ENCODE data around the gene NLRP3.
A peak's percentile ranks its signal among the peaks of the same experiment; 100 is the strongest.

Gene NLRP3

GRCh38 chr1:247487057-247487456, 71.1 kb downstream of the NLRP3 start:
- no peak overlapping the region for H3K9ac ChIP-seq
- peaks cover 8% of the 10 kb centered on the region for H3K4me1 ChIP-seq (ENCODE audit: low read depth, poor library complexity, severe bottlenecking)
- TF ChIP-seq CTCF (conservative IDR thresholded peaks at IDR 0.05; ENCODE audit: low read depth, low read length), result peak; percentile 67

GRCh38 chr1:247491328-247491727, 75.4 kb downstream of the NLRP3 start:
- Histone ChIP-seq H3K4me2 (no peak overlapping the region), H3K79me2 (ENCODE audit: insufficient read depth, low read depth) (no peaks in the 10 kb centered on the region), H3K27ac (no peak overlapping the region), H2AFZ (ENCODE audit: low read depth) (no peak overlapping the region), H3K4me3 (IDR thresholded peaks at IDR 0.05; ENCODE audit: insufficient read depth, low read depth, low read length) (no peak overlapping the region), H3K27me3 (ENCODE audit: insufficient read depth, low read depth) (no peaks in the 10 kb centered on the region), H3K4me1 (ENCODE audit: low read depth, poor library complexity, severe bottlenecking) (peaks cover 8% of the 10 kb centered on the region), H3K9ac (no peak overlapping the region), H3K36me3 (ENCODE audit: insufficient read depth) (no peaks in the 10 kb centered on the region), H4K20me1 (ENCODE audit: insufficient read depth) (no peaks in the 10 kb centered on the region)
- TF ChIP-seq CTCF (conservative IDR thresholded peaks at IDR 0.05; ENCODE audit: low read depth, low read length), result no peak

More at GRCh38 chr1:247487057-247487456, 71.1 kb downstream of the NLRP3 start:
- no peak overlapping the region for H3K4me2 ChIP-seq
- H2AFZ ChIP-seq (ENCODE audit: low read depth), result no peak overlapping the region
- no peaks in the 10 kb centered on the region for H3K36me3 ChIP-seq (ENCODE audit: insufficient read depth)
- H3K27ac ChIP-seq, result no peak overlapping the region
- no peak overlapping the region for H3K4me3 ChIP-seq (IDR thresholded peaks at IDR 0.05; ENCODE audit: insufficient read depth, low read depth, low read length)
- H3K27me3 ChIP-seq (ENCODE audit: insufficient read depth, low read depth), result no peaks in the 10 kb centered on the region
- H3K79me2 ChIP-seq (ENCODE audit: insufficient read depth, low read depth), result no peaks in the 10 kb centered on the region
- no peaks in the 10 kb centered on the region for H4K20me1 ChIP-seq (ENCODE audit: insufficient read depth)

- no peak overlapping the region for H3K4me3 ChIP-seq (IDR thresholded peaks at IDR 0.05; ENCODE audit: insufficient read depth, low read depth, low read length)
- no peaks in the 10 kb centered on the region for H3K4me1 ChIP-seq (ENCODE audit: low read depth, poor library complexity, severe bottlenecking)
- no peaks in the 10 kb centered on the region for H3K27me3 ChIP-seq (ENCODE audit: insufficient read depth, low read depth)
- no peaks in the 10 kb centered on the region for H4K20me1 ChIP-seq (ENCODE audit: insufficient read depth)
- no peaks in the 10 kb centered on the region for H3K79me2 ChIP-seq (ENCODE audit: insufficient read depth, low read depth)
- H3K27ac ChIP-seq, result no peak overlapping the region
- no peak overlapping the region for H3K4me2 ChIP-seq
- H3K36me3 ChIP-seq (ENCODE audit: insufficient read depth), result no peaks in the 10 kb centered on the region
- H3K9ac ChIP-seq, result no peak overlapping the region
- no peak for TF ChIP-seq CTCF (conservative IDR thresholded peaks at IDR 0.05; ENCODE audit: low read depth, low read length)
- no peak overlapping the region for H2AFZ ChIP-seq (ENCODE audit: low read depth)
Observed at GRCh38 chr1:247493106-247493505, 77.1 kb downstream of the NLRP3 start.

DNA sequence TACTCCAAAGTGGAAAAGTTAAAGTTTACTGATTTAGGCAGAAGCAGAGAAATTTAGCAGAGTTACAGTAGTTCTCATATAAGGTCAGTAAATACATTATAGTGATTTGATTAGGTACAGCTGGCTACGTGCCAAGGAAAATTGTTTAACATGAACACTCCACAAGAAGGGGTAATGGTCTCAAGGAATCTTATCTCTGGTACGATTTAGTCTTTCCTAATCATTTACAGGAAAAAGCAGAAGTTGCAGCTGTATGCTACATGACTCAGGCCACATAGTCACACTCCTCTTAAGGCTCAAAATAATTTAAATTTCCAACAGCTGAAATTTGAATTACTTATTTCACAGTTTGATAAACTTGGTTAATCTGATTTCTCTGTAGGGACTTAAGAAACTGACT, 78.8 kb downstream of the NLRP3 start:
- H3K36me3 ChIP-seq (ENCODE audit: insufficient read depth), result no peaks in the 10 kb centered on the region
- H3K4me2 ChIP-seq, result no peak overlapping the region
- H3K9ac ChIP-seq, result no peak overlapping the region
- H3K79me2 ChIP-seq (ENCODE audit: insufficient read depth, low read depth), result no peaks in the 10 kb centered on the region
- H4K20me1 ChIP-seq (ENCODE audit: insufficient read depth), result no peaks in the 10 kb centered on the region
- H3K27me3 ChIP-seq (ENCODE audit: insufficient read depth, low read depth), result no peaks in the 10 kb centered on the region
- no peaks in the 10 kb centered on the region for H3K4me1 ChIP-seq (ENCODE audit: low read depth, poor library complexity, severe bottlenecking)
- no peak overlapping the region for H3K4me3 ChIP-seq (IDR thresholded peaks at IDR 0.05; ENCODE audit: insufficient read depth, low read depth, low read length)
- H2AFZ ChIP-seq (ENCODE audit: low read depth), result no peak overlapping the region
- TF ChIP-seq CTCF (conservative IDR thresholded peaks at IDR 0.05; ENCODE audit: low read depth, low read length), result no peak
- no peak overlapping the region for H3K27ac ChIP-seq
